ENCODE data around the gene COL6A5. TPM values are rescaled to one million over a fixed set of nuclear protein-coding genes. Genes with fewer than 3 reads are reported as not detected.
"Not testable (repeated sequence)": the region's sequence is repeated elsewhere in the genome, so short reads cannot be mapped to it uniquely, and the experiment has no call there.

COL6A5 gene
- total and polyA plus RNA-seq, 10 of the 15 experiments (the other 5 are each of a cell fraction or from before 2014, with no cell fraction given) = 0.04 to 0.11 TPM; not detected in 8

- Histone ChIP-seq H3K9me3 (replicated peaks; ENCODE audit: control insufficient read depth, insufficient read depth, low read length) (no peaks in the 10 kb centered on the region), H3K27ac (ENCODE audit: control insufficient read depth, insufficient read depth) (no peak overlapping the region), H3K79me2 (ENCODE audit: control insufficient read depth, insufficient read depth, low read length) (no peaks in the 10 kb centered on the region), H2AFZ (ENCODE audit: control insufficient read depth, low read depth, low read length) (no peak overlapping the region), H3K4me1 (ENCODE audit: control insufficient read depth, insufficient read depth, low read length) (no peaks in the 10 kb centered on the region), H3K9ac (ENCODE audit: control insufficient read depth, insufficient read depth, low read length) (no peak overlapping the region), H4K20me1 (ENCODE audit: control insufficient read depth, insufficient read depth) (no peaks in the 10 kb centered on the region), H3K27me3 (replicated peaks in 1 of 2; ENCODE audit: control insufficient read depth in 2 of 2, insufficient read depth in 2 of 2, low read length in 1 of 2) (no peaks in the 10 kb centered on the region; a peak in 3 of 4 replicates), H3K4me2 (ENCODE audit: control insufficient read depth, insufficient read depth) (no peak overlapping the region), H3K36me3 (ENCODE audit: control insufficient read depth in 2 of 2, insufficient read depth in 2 of 2, low read length in 1 of 2) (no peaks in the 10 kb centered on the region), H3K4me3 (no peak overlapping the region)
- ChIA-PET RAD21 (ENCODE audit: unreplicated experiment) (no interaction called here), SMC1A (ENCODE audit: uncharacterized antibody, unreplicated experiment) (no interaction called here), CTCF (no interaction called here), POLR2A (no interaction called here)
- in situ Hi-C loops (cut with MboI) (no loop called here), intact Hi-C loops (cut with micrococcal nuclease; ENCODE audit: unreplicated experiment) (no loop called here)
- FAIRE-seq = no peak
- no TSS peak for BruUV-seq (replicated peaks)
- no peak for DNase-seq (ENCODE audit: low read depth, low spot score)
- no peak for TF ChIP-seq BACH1 (IDR thresholded peaks at IDR 0.05; ENCODE audit: borderline replicate concordance)
- no peak for TF ChIP-seq JUNB (IDR thresholded peaks at IDR 0.05)
- TF ChIP-seq KAT2A (conservative IDR thresholded peaks at IDR 0.05; ENCODE audit: control insufficient read depth, low read depth, low read length) = no peak
- TF ChIP-seq NFYA (IDR thresholded peaks at IDR 0.05; ENCODE audit: borderline replicate concordance, low read depth, low read length) = no peak
- TF ChIP-seq ZSCAN29 (IDR thresholded peaks at IDR 0.05) = no peak
- TF ChIP-seq RELB (IDR thresholded peaks at IDR 0.05; ENCODE audit: low read depth) = no peak
- TF ChIP-seq TCF12 (IDR thresholded peaks at IDR 0.05; ENCODE audit: low read depth, low read length) = no peak
- TF ChIP-seq MTA2 (IDR thresholded peaks at IDR 0.05; ENCODE audit: low read depth) = no peak
- no peak for TF ChIP-seq STAT1 (conservative IDR thresholded peaks at IDR 0.05)
- no peak for TF ChIP-seq YBX1 (IDR thresholded peaks at IDR 0.05)
- TF ChIP-seq ZNF207 (IDR thresholded peaks at IDR 0.05; ENCODE audit: borderline replicate concordance) = no peak
- TF ChIP-seq POLR2AphosphoS2 (IDR thresholded peaks at IDR 0.05; ENCODE audit: low read depth, low read length) = no peak
- no peak for TF ChIP-seq CBFB (IDR thresholded peaks at IDR 0.05; ENCODE audit: low read depth)
- no peak for TF ChIP-seq IRF3 (IDR thresholded peaks at IDR 0.05)
- no peak for TF ChIP-seq NFIC (IDR thresholded peaks at IDR 0.05; ENCODE audit: low read depth, low read length)
- no peak for TF ChIP-seq NRF1 (conservative IDR thresholded peaks at IDR 0.05; ENCODE audit: low read depth, low read length)
- no peak for ATAC-seq
These were observed 84.8 kb downstream of the COL6A5 start for GRCh38 chr3:130430266-130430665.

- H3K79me2 ChIP-seq (ENCODE audit: control insufficient read depth, insufficient read depth, low read length); in situ Hi-C loops (cut with MboI); H4K20me1 ChIP-seq (ENCODE audit: control insufficient read depth, insufficient read depth); ATAC-seq; H3K4me1 ChIP-seq (ENCODE audit: control insufficient read depth, insufficient read depth, low read length); H3K4me3 ChIP-seq; H3K36me3 ChIP-seq (ENCODE audit: control insufficient read depth in 2 of 2, insufficient read depth in 2 of 2, low read length in 1 of 2); FAIRE-seq; H3K27me3 ChIP-seq (replicated peaks in 1 of 2; ENCODE audit: control insufficient read depth in 2 of 2, insufficient read depth in 2 of 2, low read length in 1 of 2); DNase-seq (ENCODE audit: low read depth, low spot score); CTCF ChIA-PET; SMC1A ChIA-PET (ENCODE audit: uncharacterized antibody, unreplicated experiment); H3K9ac ChIP-seq (ENCODE audit: control insufficient read depth, insufficient read depth, low read length); H2AFZ ChIP-seq (ENCODE audit: control insufficient read depth, low read depth, low read length); H3K9me3 ChIP-seq (replicated peaks; ENCODE audit: control insufficient read depth, insufficient read depth, low read length); H3K27ac ChIP-seq (ENCODE audit: control insufficient read depth, insufficient read depth); BruUV-seq (replicated peaks); intact Hi-C loops (cut with micrococcal nuclease; ENCODE audit: unreplicated experiment); POLR2A ChIA-PET; H3K4me2 ChIP-seq (ENCODE audit: control insufficient read depth, insufficient read depth); RAD21 ChIA-PET (ENCODE audit: unreplicated experiment): not testable (repeated sequence)
- WGBS (ENCODE audit: insufficient coverage, insufficient replicate concordance, low lambda C conversion rate, missing lambda C conversion rate) = 39% methylated on average over 10 of the region's 10 CpGs
These were observed 86.6 kb downstream of the COL6A5 start for GRCh38 chr3:130432086-130432485.

All from GM12878 (cell line).